SH-SY5Y (cell line): ENCODE data around the gene SLC38A8.

ENCODE experiments used
- GATA2 ChIP-seq: IDR thresholded peaks from 2 replicates; pipeline ENCODE4 v1.6.1; 2011; ENCODE audit warnings: mild to moderate bottlenecking, low read depth, low read length
- GATA3 ChIP-seq: IDR thresholded peaks from 2 replicates; pipeline ENCODE4 v1.6.1; 2011; ENCODE audit warnings: low read depth, mild to moderate bottlenecking, low read length, moderate library complexity

The SLC38A8 gene

DNA sequence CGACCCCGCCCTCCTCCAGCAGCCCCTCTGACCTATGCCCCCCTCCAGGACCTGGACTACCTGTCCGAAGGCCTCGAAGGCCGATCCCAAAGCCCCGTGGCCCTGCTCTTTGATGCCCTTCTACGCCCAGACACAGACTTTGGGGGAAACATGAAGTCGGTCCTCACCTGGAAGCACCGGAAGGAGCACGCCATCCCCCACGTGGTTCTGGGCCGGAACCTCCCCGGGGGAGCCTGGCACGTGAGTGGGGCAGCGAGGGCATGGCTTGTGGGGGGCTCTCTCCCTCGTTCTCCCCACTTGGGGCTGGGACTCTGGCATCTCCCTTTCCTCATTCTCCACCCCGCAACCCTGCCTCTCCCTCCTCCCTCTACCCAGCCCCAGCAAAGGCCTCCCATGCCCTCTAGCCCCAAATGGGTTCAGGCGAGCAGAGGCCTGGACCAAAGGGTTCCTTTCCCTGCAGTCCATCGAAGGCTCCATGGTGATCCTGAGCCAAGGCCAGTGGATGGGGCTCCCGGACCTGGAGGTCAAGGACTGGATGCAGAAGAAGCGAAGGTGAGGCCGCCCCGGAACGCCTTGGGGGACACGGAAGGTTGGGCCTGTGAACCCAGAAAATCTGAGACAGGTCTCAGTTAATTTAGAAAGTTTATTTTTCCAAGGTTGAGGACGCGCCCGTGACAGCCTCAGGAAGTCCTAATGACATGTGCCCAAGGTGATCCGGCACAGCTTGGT lies 81.9 kb downstream of the SLC38A8 start:
- no peak for TF ChIP-seq GATA2
- TF ChIP-seq GATA3, result no peak
